Bronchial epithelial cell (primary cell): ENCODE data around the gene PDE4B. TPM values are rescaled to one million over a fixed set of nuclear protein-coding genes. Genes with fewer than 3 reads are reported as not detected.

Experiments used
- DNase-seq: peaks from one replicate; pipeline ENCODE4 v3.0.0-alpha.2; 2010; ENCODE audit warnings: low read depth
- FAIRE-seq: peaks from 2 replicates; lab custom pipeline; 2011; peaks lifted over from hg19 to GRCh38; lab: Jason Lieb, UNC
- H3K27me3 ChIP-seq: 2 replicates; pipeline ENCODE4 v1.5.1; 2011; ENCODE audit warnings: low read length; ENCODE audit not compliant: control insufficient read depth, insufficient read depth
- H3K36me3 ChIP-seq: 2 replicates; pipeline ENCODE4 v1.5.1; 2011; ENCODE audit warnings: low read length; ENCODE audit not compliant: control insufficient read depth, insufficient read depth
- H3K4me3 ChIP-seq: 2 replicates; pipeline ENCODE4 v1.5.1; 2011; ENCODE audit warnings: mild to moderate bottlenecking, low read depth, low read length, control low read depth
- CTCF ChIP-seq: IDR thresholded peaks from 2 replicates; pipeline ENCODE4 v1.5.1; 2011; ENCODE audit warnings: mild to moderate bottlenecking, moderate library complexity, low read length, control low read depth, inconsistent platforms; ENCODE audit not compliant: insufficient read depth, severe bottlenecking
- total RNA-seq: library from RNA; depleted of rRNA; stranded (reverse); fragments of >200 nt; gene quantifications from 2 replicates; pipeline ENCODE4 v1.2.1, GENCODE V29; 2014

Gene PDE4B
- total RNA-seq, 1 donor from 2014 or later = 0.26 TPM

- no peak overlapping the region for H3K4me3 ChIP-seq
- H3K36me3 ChIP-seq = no peaks in the 10 kb centered on the region
- FAIRE-seq (no peak), DNase-seq (no peak)
- no peak for TF ChIP-seq CTCF
- no peaks in the 10 kb centered on the region for H3K27me3 ChIP-seq
These were observed 509.6 kb downstream of the PDE4B start for GRCh38 chr1:66302184-66302742.

GRCh38 chr1:66302815-66303214 is 510.1 kb downstream of the PDE4B start:
- Histone ChIP-seq H3K36me3 (no peaks in the 10 kb centered on the region), H3K4me3 (no peak overlapping the region), H3K27me3 (no peaks in the 10 kb centered on the region)
- no peak for TF ChIP-seq CTCF
- no peak for FAIRE-seq
- no peak for DNase-seq

- no peaks in the 10 kb centered on the region for H3K27me3 ChIP-seq
- TF ChIP-seq CTCF = no peak
- FAIRE-seq (no peak), DNase-seq (no peak)
- no peak overlapping the region for H3K4me3 ChIP-seq
- H3K36me3 ChIP-seq = no peaks in the 10 kb centered on the region
These were observed 511.0 kb downstream of the PDE4B start for GRCh38 chr1:66303646-66304045.

- FAIRE-seq = no peak
- no peak overlapping the region for H3K4me3 ChIP-seq
These were observed 511.4 kb downstream of the PDE4B start for GRCh38 chr1:66304128-66304527.

GRCh38 chr1:66305927-66306326 is 513.2 kb downstream of the PDE4B start:
- FAIRE-seq (no peak), DNase-seq (no peak)
- no peaks in the 10 kb centered on the region for H3K27me3 ChIP-seq

More at GRCh38 chr1:66304128-66304527, 511.4 kb downstream of the PDE4B start:
- Histone ChIP-seq H3K27me3 (no peaks in the 10 kb centered on the region), H3K36me3 (no peaks in the 10 kb centered on the region)
- TF ChIP-seq CTCF = no peak
- no peak for DNase-seq

More at GRCh38 chr1:66305927-66306326, 513.2 kb downstream of the PDE4B start:
- no peak overlapping the region for H3K4me3 ChIP-seq
- TF ChIP-seq CTCF = no peak
- H3K36me3 ChIP-seq = no peaks in the 10 kb centered on the region
